HG03064 (cell line): Measurements from ENCODE around the gene CCDC40.

Experiments used
- ATAC-seq: cut with Tn5 transposase; IDR thresholded peaks from one replicate; pipeline ENCODE4 v1.9.1; 2021; ENCODE audit warnings: low read depth; ENCODE audit not compliant: unreplicated experiment

The CCDC40 gene

DNA sequence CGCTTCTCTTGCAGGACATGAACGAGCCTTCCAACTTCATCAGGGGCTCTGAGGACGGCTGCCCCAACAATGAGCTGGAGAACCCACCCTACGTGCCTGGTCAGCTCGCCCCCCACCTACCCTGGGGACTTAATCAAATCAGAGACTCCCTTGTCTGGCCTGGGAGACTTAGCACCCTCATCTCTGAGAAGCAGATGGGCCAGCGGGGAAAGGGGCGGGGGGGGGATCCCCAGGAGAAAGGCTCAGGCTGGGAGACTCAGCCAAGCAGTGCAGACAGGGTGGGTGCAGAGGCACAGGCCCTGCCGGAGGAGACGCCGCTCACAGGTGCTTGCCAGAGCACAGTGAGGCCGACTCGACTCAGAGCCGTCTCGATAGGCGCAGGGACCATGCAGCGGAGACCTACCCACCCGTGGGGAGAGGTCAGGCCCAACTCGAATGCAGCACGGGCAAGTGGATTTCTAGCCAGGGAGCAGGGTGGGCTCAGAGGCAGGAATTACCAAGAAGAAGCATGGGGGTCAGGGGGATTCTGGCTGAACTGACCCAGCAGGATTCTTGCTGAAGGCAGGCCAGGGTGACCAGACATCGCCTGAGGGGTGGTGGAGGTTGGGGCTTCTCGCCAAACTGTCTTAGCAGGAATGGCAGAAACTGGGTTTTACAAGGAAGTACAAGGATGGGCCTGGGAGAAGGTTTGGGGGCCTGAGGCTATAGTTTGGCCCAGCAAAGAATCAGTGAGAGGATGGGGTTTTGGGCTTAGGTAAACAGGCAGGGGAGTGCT is 74.7 kb downstream of the CCDC40 start:
- no peak for ATAC-seq

DNA sequence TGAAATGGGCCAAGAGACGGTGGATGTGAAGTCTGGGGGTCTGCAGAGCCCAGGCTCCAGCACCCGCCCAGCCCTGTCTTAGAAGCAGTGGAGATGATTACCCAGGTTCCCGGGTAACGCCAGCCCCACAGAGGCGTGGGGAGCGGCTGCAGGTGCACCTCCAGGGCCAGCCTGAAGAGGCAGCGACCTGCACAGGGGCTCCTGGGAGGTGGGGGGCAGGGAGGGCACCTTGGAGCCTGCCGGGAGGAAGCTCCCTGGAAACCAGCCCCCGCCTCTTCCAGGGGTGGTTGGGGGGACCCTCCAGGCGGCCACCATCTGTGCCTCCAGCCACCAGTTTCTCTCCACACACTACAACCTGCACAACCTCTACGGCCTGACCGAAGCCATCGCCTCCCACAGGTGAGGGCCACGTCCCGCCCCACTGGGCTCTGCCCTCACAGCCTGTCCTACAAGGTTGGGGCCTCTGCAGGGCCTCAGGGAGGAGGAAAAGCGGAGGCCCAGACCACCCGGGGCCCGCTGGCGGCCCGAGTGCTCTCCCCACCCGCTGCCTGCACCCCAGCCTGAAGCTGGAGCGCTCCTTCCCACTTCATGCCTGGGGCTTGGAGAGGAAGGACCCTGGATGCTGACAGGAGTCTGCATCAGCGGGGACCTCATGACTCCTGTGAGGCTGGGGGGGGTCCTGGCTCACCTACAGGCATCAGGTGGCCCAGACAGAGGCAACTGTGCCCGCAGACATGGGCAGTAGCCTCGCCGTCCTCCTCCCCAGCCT is 75.4 kb downstream of the CCDC40 start:
- ATAC-seq, result no peak

DNA sequence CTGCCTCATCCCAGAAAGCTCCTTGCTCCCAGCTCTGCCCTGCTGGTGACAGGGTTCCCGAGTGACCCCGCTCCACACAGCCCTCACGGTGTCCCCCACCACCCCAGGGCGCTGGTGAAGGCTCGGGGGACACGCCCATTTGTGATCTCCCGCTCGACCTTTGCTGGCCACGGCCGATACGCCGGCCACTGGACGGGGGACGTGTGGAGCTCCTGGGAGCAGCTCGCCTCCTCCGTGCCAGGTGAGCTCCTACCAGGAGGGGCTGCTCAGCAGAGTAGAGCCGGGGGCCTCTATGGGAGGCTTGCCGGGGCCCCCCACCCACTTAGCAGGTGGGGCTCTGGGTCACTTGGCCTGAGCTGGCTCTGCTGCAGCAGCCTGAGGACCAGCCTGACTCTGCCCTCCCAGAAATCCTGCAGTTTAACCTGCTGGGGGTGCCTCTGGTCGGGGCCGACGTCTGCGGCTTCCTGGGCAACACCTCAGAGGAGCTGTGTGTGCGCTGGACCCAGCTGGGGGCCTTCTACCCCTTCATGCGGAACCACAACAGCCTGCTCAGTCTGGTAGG is 76.1 kb downstream of the CCDC40 start:
- ATAC-seq, result no peak

DNA sequence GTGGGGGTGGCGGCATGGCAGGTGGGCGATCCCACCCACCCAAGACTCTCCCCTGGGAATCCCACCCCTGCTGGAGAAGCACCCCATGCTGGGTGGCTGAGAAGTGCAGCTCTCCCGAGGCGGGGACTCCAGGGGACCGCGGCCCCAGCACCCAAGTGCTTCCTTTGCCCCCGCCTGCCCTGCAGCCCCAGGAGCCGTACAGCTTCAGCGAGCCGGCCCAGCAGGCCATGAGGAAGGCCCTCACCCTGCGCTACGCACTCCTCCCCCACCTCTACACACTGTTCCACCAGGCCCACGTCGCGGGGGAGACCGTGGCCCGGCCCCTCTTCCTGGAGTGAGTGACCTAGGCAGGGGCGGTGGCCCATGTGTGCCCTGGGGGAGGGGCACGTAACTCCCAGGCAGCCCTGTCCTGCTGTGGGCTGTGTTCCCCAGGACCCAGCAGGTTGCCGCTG is 76.6 kb downstream of the CCDC40 start:
- ATAC-seq, result no peak

DNA sequence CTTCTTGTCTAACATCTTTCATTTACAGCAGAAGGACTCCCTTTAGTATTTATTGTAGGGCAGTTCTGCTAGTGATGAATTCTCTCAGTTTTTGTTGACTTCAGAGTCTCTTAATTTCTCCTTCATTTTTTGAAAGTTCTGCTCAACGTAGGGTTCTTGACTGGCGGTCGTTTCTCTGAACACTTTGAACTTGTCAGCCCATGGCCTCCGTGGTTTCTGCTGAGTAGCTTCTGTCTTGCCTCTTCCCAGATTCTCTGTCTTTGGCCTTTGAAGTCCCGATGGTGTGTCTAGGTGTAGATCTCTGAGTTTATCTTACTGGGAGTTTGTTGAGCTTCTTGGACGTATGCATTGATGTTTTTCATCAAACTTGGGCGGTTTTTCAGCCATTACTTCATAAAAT is 78.3 kb downstream of the CCDC40 start:
- no peak for ATAC-seq

DNA sequence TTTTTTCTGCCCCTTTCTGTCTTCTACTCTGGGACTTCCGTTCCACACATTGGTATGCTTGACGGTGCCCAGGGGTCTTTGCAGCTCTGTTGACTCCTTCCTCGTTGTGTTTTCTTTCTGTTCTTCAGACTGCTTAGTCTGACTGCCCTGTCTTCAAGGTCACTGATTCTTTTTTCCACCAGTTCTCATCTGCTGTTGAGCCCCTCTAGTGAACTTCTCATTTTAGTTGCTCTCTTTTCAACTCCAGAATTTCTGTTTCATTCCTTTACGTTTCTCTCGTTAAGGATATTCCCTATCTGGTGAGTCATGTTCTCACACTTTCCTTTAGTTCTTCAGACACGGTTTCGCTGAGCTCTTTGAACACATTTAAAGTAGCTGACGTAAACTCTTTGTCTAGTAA is 78.7 kb downstream of the CCDC40 start:
- no peak for ATAC-seq

DNA sequence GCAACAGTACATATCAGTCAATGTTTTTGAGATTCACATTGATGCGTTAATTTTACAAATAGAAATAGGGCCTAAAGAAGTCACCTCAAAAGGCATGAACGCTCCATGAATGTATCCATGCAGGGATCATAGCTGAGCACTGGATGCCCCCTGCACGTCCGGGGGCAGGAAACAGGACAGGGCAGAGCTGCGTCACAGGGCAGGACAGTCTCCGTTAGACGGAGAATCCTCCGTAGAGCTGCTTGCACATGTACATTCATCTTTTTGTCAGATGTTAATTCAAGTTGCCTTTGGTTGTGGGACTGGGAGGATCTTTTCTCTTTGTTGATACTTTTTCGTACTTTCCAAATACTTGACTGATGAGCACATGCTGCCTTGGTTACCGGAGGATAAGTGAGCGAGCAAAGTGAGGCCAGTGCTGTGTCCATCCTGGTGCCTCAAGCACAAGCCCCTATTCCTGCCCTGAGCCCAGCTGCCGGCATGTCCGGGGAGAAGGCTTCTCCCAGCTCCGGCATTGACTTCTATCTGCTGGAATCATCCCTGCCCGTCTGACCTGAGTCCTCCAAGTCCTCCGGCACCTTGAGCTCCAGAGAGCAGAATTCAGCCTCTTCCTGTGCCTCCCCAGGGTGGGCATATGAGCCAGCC is 80.0 kb downstream of the CCDC40 start:
- ATAC-seq, result no peak

DNA sequence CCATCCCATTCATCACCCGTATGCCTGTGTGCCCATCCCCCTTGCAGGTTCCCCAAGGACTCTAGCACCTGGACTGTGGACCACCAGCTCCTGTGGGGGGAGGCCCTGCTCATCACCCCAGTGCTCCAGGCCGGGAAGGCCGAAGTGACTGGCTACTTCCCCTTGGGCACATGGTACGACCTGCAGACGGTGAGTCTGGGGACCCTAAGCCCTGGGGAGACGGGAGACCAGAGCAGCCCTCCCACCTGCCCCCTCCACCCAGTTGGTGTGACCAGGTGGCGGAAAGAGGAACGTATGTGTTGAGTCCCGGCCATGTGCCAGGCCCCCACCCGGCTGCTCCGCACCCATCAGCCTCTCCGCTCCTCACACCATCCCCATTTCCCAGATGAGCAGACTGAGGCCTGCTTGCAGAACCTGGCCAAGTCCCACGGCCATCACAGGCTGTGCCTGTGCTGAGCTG is 80.5 kb downstream of the CCDC40 start:
- no peak for ATAC-seq

DNA sequence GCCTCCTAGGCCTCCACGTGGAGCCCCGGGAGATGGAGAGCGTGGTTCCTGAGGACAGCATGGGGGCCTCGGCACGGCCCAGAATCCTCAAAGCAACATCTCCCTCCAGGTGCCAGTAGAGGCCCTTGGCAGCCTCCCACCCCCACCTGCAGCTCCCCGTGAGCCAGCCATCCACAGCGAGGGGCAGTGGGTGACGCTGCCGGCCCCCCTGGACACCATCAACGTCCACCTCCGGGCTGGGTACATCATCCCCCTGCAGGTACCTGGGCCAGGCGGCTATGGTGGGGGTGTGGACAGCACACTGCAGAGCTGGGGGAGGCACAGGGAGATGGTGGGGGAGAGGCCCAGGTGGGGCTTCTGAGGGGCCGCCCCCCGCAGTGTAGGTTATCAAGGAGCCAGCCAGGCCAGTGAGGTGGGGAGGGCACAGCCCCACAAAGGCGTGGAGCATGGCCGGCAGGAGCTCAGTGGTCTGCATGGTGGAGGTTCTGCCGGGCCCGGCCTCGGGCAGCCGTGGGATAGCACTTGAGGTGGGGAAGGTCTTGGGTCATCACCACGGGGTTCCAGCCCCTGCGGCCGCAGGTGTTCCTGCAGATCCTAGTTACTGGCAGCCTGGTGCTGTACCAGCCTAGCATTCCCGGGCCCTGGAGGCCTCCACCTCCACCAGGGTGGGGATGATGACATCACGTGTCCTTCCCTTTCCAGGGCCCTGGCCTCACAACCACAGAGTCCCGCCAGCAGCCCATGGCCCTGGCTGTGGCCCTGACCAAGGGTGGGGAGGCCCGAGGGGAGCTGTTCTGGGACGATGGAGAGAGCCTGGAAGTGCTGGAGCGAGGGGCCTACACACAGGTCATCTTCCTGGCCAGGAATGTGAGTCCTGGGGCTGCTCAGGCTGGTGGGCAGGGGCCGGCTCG is 81.3 kb downstream of the CCDC40 start:
- ATAC-seq, result no peak

DNA sequence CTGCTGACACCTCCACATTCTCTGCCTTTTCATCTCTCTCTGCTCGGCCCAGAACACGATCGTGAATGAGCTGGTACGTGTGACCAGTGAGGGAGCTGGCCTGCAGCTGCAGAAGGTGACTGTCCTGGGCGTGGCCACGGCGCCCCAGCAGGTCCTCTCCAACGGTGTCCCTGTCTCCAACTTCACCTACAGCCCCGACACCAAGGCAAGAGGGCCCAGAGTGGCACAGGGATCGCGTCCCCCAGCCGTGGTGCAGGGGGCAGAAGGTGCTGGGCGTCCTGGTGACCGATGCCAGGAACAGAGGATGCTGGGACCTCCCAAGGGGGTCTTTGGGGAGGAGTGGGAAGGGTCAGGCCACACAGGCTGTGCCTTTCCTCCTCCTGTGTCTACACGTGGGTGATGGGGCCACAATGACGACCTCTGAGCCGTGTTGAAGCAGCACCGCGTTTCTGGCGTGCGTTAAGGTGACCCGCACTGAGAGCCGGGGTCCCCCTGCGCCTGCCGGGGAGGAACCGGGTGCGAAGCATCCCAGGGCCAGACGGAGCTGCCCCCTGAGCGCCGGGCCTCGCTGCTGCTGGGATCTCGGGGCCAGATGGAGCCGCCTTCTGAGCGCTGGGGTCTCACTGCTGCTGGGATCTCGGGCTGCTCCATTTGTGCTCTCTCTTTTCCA is 82.3 kb downstream of the CCDC40 start:
- no peak for ATAC-seq

DNA sequence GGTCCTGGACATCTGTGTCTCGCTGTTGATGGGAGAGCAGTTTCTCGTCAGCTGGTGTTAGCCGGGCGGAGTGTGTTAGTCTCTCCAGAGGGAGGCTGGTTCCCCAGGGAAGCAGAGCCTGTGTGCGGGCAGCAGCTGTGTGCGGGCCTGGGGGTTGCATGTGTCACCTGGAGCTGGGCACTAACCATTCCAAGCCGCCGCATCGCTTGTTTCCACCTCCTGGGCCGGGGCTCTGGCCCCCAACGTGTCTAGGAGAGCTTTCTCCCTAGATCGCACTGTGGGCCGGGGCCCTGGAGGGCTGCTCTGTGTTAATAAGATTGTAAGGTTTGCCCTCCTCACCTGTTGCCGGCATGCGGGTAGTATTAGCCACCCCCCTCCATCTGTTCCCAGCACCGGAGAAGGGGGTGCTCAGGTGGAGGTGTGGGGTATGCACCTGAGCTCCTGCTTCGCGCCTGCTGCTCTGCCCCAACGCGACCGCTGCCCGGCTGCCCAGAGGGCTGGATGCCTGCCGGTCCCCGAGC is 82.9 kb downstream of the CCDC40 start:
- no peak for ATAC-seq

DNA sequence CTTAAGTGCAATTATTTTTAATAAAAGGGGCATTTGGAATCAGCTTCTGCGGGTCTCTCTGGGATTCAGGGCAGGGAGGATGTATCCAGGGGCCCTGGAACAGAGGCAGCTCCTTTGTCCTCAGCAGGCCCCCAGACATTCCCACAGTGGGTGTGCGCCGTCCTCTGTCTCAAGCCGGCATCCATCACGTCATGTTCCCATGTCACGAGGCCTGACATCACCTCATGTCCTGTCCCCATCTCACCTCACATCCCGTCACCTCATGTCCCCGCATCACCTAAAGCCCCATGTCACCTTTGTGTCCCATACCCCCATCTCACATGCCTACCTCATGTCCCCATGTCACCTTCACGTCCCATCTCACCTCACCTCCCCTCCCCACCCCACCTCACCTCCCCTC is 83.4 kb downstream of the CCDC40 start:
- no peak for ATAC-seq

DNA sequence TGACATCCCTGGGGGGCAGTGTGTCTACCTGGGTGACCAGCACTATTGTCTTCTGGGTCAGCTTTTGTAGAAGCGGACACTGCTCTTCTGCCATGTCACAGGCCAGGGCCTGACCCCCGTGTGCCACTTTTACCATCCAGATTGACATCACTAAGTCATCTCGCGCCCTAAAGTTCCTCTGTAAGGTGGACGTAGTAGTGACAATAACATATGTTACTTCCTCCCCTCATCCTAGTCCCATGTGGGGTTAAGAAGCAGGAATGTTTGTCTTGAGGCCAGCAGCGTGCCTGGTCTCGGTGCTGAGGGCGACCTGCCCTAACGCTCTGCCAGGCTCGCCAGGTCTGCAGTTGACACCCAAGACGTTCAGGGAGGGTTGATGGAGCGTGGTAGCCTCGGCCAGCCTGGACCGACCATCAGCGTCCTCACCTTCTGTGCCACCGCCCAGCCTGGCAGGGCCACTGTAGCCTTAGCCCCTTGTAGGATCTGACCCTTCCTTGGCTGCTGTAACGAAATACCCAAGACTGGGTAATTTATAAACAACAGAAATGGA is 85.7 kb downstream of the CCDC40 start:
- ATAC-seq, result no peak

DNA sequence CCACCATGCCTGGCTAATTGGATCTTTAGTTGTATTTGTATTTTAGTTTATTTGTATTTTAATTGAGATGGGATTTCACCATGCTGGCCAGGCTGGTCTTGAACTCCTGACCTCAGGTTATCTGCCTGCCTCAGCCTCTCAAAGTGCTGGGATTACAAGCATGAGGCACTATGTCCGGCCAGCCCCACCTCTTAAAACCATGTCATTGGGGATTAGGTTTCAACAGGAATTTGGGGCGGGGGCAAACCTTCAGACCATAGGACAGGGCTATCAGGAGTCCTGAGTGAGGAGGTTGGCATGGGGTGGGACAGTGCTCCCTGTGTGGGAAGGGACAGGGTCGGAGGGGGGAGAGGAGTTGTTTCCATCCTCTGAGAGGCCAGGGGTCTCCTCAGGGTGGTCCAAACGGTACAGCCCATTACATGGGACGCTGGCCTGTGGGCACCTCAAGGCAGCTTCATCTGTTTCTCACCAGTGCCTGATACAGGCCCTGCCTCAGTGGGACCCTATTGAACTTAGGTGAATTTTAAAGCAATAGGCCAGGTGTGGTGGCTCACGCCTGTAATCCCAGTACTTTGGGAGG is 86.6 kb downstream of the CCDC40 start:
- ATAC-seq, result no peak

DNA sequence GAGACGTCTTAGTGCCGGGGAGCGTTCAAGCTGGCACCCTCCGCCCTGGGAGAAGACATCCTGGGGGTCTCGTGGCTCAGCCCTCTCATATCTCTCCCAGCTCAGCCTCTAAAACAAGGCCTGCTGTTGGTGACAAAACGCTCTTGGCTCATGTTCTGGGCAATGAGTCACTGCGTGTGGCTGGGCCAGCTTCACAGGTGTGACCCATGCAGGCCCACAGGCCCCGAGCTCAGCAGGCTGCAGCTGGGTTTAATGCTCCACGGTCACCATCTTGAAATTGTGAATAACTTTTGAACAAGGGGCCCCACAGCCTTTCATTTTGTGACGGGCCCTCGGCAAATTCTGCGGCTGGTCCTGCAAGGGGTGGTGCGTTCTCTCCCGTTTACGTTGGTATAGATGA is 87.3 kb downstream of the CCDC40 start:
- no peak for ATAC-seq

DNA sequence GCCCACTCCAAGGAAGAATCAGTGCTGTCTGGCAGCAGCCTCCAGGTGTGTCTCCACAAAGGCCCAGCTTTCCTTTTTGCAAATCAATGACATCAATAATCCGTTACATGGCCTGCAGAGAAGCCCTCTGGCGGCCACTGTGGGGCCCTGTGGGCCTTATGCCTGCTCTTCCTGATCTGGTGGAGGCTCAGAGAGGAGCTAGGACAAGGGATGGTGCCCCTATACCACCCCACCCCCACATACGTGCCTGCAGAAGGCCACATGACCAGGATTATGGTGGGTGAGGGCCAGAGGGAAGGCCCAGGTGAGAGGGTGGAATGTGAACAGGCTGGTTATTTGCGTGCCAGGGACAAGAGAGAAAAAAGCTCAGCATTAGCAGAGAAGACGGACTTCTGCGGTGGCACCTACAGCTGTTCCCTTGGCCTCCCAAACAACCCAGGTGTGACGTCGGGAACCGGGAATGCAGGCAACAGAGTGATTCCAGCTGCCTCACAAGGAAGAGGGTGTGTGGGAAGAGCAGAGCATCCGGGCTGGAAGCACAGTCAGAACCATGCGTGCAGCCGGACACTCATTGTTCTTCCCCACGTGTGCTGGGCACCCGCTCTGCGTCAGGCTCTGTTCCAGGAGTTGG is 88.0 kb downstream of the CCDC40 start:
- no peak for ATAC-seq

DNA sequence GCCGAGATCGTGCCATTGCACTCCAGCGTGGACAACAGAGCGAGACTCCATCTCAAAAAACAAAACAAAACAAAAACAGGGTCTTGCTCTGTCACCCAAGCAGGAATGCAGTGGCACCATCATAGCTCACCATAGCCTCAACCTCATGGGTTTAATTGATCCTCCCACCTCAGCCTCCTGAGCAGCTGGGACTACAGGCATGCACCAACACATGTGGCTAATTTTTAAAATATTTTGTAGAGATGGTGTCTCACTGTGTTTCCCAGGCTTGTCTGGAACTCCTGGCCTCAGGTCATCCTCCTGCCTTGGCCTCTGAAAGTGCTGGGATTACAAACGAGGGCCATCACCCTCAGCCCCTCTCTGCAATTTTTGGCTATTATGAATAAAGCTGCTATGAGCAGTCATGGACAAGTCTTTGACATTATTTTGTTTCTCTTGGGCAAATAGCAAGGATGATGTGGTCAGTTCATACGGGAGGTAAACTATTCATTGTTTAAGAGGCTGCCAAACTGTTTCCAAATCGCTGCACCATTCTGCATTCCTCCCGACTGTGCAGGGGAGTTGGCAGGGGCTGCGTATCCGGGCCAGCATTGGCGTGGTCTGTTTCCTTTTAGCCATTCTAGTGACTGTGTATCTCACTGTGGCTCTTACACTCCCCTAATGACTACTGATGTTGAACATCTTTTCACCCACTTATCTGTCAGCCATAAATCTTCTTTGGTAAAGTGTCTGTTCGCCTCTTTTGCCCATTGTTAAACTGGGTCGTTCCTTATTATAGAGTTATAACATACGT is 89.4 kb downstream of the CCDC40 start:
- ATAC-seq, result no peak

DNA sequence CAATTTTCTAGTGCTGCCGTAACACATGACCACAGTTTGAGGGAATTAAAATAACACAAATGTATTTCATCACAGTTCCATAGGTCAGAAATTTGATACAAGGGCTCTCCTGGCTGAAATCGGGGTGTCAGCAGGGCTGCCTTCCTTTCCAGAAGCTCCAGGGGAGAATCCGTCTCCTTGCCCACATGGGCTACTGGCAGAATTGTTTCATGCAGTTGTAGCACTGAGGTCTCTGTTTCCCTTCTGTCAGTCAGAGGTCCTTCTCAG is 89.9 kb downstream of the CCDC40 start:
- ATAC-seq, result no peak
